Prostate gland (tissue), 2 donors: ENCODE results near the gene NRXN3.

Experiments
- CTCF ChIP-seq, 4 experiments: fragments of 200-600 bp in 2 of 4; fragments of 450-650 bp in 2 of 4; sonication (generic) in 2 of 4; IDR thresholded peaks; 1 replicate in 3 of 4; 2 replicates in 1 of 4; pipeline ENCODE4 v1.5.1; 2016 to 2019; ENCODE audit warnings: antibody characterized with exemption in 4 of 4, mild to moderate bottlenecking in 2 of 4, moderate library complexity in 2 of 4
- POLR2A ChIP-seq: fragments of 450-650 bp; IDR thresholded peaks from one replicate; pipeline ENCODE4 v1.6.1; 2016; ENCODE audit warnings: antibody characterized with exemption, mild to moderate bottlenecking

GRCh38 chr14:79732911-79733655, 1562.9 kb downstream of the NRXN3 start:
- no peak for TF ChIP-seq CTCF (IDR thresholded peaks at IDR 0.05)
- no peak for TF ChIP-seq POLR2A
